GM19467 (cell line): ENCODE measurements around the gene U2AF1L4.

Experiments used
- ATAC-seq: cut with Tn5 transposase; IDR thresholded peaks from one replicate; pipeline ENCODE4 v1.9.1; 2021; ENCODE audit warnings: mild to moderate bottlenecking, moderate library complexity; ENCODE audit not compliant: unreplicated experiment

The U2AF1L4 gene

GRCh38 chr19:35714601-35715354 is 30.4 kb downstream of the U2AF1L4 start:
- ATAC-seq, result no peak

- ATAC-seq, result no peak
Observed at GRCh38 chr19:35713904-35714495, 31.2 kb downstream of the U2AF1L4 start.

DNA sequence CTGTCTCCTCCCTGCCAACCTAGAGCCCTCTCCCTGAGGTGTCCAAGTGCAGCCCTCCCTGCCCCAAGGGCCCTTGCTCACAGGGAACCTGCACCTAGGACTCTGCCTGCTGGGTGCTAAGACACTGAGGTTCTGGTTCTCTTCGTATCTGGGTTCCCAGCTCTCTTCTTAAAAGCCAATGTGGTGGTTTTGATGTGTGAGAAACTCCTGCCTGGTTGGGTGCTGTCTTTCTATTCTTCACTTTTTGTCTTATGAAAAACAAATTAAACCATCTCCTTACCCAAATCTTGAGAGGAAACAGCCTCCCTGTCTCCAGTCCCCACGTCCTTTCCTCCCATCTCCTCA is 31.7 kb downstream of the U2AF1L4 start:
- no peak for ATAC-seq

DNA sequence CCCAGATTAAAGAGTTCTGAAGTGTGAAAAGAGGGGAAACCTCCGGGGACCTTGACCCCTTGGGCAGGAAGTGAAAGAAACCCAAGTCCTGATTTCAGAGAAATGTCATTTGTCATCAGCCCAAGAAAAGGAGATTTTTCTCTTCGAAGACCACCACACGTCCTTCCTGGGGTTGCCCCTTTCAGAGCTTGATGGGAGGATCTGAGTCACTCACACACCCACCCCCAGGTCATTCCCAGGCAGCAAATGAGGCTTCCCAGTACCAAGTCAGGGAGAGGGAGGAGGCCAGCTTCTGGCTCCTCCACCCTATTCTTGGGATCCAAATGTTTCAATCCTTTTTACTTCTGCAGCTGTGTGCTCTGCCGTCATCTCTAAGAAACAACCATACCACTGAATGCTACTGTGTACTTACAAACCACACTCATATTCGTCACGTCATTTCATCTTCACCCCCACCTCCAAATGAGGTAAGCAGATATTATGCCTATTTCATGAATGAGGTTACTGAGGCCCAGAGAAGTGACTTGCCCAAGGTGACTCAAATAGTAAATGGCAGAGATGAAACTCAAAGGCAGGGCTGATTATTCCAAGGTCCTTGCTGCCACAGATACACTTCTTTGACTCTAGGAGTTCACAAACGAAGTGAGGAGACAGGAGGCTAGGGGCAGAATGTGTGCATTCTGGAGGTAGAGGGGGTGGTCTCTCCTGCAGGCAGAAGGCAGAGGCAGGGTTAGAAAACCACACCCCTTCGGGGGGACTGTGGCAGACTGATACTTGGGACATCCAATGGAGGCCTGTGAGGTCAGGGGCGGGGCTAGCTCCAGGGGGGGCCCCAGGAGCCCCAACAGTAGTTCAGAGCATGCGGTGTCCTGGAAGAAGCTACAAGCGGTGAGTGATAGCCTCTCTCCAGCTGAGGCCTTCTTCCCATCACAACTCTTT is 32.4 kb downstream of the U2AF1L4 start:
- no peak for ATAC-seq

DNA sequence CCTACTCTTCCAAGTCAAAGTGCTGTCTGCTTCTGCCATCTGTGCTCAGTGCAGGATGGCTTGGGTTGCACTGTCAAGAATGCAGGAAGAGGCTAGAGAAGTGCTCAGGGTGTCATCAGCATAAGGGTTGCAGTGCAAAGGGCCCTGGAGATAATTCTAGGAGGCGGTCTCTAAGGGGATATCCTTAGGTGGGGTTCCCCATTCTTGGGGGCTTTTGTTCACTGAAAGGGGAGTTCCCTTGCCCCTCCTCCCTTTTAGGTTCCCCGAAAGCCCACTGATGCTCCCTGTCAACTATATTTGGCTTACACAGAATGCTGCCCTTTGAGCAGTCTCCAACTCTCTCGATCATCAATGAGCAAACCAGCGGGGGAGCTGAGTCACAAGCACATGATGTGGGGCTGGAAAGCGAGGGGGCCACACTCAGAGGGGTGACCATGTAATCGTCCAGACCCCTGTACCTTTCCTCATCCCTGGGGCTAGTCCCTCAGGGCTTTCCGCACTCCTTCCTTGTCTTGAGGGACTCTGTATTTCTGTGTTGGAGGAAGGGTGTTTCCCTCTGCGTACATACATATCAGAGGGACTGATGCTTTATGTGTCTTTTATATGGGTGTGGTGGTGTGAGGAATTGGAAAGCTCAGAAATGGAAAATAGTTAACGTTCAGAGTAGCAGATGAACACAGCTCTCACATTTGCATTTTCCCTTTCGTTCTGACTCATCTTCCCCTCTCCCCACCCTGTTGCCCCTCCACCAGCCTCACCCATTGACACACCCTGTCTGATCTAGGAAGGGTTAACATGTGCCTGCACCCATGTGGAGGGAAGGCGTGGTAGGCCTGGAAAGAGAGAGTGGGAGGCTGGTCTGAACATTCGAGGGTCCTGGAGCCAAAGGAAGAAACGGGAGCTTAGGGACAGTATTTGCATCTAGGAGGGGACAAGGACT is 34.2 kb downstream of the U2AF1L4 start:
- ATAC-seq, result peak; percentile 37

GRCh38 chr19:35708391-35708790 is 36.8 kb downstream of the U2AF1L4 start:
- no peak for ATAC-seq

DNA sequence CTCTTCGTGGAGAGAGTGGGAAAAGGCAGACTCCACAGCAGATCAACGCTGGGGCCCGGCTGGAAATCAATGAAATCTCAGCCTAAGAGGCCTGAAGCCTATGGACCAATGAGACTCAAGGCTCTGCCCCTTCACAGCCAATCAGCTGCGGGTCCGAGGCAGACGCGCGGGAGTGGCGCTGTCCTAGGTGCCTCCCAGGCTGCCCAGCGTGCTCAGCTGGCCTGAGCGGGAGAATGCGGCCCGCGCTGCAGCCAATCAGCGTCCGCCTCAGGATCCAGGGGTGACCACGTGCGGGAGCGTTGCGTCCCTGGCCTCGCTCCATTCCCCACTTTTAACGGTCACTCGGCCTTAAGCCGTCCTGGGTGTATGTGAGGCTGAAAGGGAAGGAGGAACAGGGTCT is 41.0 kb downstream of the U2AF1L4 start, which contains the start of gene ZBTB32:
TSS of gene ZBTB32 (plus strand) at position 341 of the 400 bp plus-strand sequence. CDS start 10,069 bp downstream, outside the sequence.
- ATAC-seq, result no peak

- ATAC-seq, result no peak
Observed at GRCh38 chr19:35703343-35703742, 41.9 kb downstream of the U2AF1L4 start.

DNA sequence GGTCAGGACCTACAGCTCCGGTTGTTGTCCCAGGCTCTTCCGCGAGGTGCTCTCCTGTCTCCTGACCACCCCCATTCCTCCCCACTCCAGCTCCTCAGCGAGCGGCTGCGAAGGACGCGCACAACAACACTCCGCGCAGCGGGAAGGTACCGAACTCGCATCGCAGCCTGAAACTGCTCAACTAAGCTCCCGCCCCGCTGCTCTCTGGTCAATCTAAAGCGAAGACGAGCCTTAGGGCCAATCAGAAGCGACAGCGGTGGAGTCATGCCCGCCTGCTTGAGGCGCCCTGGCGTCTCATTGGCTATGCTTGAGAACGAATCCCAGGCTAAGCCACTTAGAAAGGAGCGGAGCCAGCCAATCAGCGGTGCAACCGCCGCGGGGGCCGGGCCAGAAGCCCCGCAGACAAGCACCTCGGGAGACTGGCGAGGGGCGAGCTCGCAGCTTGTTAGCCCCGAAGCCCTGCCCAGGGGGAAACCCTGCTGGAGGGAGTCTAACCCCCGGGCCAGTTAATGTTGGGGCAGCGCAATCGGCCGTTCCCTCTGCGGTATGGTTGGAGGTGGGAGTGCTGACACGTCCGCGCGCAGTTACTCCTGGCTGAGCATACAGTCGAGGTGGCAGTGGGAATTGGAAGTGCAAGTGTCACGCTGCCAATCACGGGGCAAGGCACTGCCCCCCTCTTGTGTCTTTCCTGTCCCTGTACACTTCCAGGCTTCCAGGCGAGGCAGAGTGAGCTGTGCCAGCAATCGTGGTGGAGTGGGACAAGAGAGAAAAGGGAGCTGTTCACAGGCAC is 42.8 kb downstream of the U2AF1L4 start:
- peak; percentile 89 for ATAC-seq

DNA sequence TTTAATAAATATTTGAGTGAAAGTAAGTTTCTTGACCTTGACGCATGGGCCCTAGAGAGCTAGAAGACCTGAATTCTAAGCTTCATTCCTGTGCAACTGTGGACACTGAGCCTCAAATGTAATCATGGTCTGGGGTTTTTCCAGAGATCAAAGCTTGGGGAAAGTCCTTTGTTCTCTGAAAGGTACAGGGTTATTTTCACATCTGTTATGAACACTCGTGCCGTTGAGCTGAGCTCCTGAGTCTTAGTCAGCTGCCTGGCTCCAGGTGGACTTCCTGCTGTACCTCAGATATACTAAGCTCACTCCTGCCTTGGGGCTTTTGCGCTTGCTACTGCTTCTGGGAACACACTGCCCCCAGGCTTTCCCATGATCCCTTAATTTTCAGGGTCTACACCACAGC is 48.4 kb downstream of the U2AF1L4 start:
- no peak for ATAC-seq

- no peak for ATAC-seq
Observed at GRCh38 chr19:35695895-35696422, 49.3 kb downstream of the U2AF1L4 start.

GRCh38 chr19:35693835-35694599 is 51.2 kb downstream of the U2AF1L4 start:
- peak; percentile 85 for ATAC-seq

DNA sequence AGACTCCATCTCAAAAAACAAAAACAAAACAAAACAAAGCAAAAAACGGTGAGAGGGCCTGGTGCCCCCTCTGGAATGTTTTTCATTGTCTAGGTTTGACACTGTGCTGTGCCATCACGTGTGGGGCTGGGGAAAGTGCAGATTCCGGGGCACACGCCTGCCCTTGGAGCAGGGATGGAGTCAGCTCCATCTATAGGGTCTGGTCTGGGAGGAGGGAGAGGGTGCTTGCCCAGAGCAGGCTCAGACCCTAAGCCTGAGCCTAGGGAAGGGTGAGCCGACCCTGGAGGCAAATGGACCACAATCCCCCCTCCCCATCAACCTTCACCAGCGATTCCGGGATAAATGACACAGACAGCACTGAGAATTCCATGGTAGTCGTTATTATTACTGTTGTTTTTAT is 51.8 kb downstream of the U2AF1L4 start:
- ATAC-seq, result no peak
